GM19043 (cell line): ENCODE results near the gene PGBD5.
"Not testable (repeated sequence)": the region's sequence is repeated elsewhere in the genome, so short reads cannot be mapped to it uniquely, and the experiment has no call there.

ENCODE experiments used
- ATAC-seq: cut with Tn5 transposase; IDR thresholded peaks from one replicate; pipeline ENCODE4 v1.9.1; 2021; ENCODE audit warnings: low read depth; ENCODE audit not compliant: unreplicated experiment

The PGBD5 gene

DNA sequence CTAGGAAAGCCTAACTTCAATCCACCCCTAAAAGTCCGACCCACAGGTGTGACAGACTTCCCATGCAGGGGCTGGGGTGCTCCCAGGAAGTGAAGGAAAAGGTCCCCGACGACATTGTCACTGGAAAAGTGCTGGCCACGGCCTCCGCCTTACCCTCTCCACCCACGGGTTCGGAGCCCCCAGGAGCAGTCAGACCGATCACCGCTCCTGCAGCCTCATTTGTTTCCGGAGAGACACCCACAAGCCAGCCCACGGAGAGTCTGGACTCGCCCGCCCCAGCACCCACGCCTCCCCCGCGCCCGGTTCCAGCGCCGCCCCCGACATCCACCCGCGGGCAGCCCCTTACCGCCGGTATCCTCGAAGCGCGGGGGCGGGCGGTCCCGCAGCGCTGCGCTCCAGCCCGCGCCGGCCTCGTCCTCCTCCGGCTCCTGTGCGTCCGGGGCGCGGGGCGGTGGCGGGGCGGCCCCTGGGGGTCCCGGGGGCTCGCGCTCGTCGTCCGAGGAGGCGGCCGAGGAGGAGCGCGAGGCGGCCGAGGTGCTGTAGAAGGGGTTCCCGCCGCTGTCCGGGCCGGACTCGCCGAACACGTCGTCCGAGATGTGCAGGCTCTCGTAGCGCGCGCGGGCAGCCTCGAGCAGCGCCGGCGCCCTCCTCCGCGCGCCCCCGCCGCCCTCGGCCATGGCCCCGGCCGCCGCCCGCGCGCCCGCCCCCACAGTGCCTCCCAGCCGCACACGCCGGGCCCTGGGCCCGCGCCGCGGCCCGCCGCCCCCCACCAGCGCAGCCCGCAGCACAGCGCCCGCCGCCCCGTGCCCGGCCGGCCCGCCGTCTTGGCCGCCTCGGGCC lies 660 bp downstream of the PGBD5 start:
- ATAC-seq: no peak

DNA sequence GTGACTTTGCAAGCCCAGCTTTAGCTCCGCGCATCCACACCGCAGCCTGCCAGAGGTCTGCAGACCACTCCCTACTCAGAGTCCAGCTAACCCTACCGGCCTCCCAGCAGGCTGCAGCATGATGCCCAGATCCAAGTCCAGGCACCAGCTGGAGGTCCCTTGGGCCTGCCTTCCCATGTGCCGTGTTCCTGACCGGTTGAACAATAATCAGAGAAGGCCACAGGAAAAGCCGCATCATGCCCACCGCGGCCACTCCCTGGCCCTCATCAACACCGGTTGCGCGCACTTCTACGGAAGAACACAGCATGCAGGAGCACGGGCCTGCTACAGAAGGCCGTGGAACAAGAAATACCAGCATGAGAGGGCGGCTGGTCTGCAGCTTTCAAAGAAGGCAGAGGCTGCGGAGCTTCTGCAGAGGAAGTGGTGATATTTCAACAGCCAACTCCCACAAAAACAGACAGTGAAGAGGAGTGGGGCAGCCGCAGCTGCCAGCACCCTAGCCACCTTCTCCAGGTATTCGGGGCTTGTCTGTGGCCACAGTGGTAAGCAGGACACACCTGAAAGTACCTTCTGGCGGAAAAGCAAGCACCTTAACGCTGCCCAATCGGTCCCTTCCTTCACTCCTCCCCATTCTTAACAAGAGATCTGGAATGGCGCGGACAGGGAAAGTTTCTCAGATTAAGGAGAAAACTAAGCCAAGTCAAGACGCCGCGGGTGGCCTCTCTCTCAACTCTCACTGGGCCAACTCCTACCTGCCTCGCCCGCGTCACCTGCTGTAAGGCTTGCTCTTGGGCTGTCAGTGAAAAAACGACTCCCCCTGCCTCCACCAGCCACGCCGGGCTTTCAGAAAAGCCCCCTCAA lies 1.5 kb downstream of the PGBD5 start:
- ATAC-seq: no peak

DNA sequence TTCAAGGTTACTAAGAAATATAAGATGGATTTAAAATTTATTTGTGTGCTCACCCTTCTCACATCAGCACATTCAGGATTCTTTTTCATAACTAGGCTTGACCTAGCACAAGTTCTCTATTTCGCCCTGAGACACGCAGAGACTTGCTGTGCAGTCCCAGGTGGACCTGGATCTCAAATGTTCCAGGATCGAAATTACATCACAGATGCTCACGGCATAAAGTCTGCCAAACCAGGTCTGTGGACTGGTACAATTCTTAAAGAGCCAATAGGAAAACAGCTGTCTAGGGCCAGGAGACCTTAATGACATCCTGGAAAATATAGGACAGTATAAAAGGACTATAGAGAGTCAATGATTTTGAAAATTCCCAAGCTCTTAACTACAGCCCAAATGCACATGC lies 2.2 kb downstream of the PGBD5 start:
- no peak for ATAC-seq

DNA sequence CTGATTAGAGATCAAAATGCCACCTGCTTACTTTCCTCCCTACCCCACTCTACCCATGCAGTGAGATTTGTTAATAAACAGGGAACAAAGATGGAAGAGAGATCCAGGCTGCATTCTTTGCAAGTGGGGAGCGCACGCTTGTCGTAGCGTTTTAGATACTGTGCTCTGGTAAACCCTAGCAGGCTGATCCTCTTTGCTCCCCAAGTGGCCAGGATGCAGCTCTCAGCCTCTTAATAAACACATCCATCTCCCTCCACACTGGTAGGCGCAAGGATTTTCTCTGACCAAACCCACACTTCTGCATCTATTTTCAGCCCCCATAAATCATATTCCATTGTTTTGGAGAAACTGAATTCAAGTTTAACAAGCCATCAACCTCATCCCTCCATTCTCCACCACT lies 2.9 kb downstream of the PGBD5 start:
- no peak for ATAC-seq

DNA sequence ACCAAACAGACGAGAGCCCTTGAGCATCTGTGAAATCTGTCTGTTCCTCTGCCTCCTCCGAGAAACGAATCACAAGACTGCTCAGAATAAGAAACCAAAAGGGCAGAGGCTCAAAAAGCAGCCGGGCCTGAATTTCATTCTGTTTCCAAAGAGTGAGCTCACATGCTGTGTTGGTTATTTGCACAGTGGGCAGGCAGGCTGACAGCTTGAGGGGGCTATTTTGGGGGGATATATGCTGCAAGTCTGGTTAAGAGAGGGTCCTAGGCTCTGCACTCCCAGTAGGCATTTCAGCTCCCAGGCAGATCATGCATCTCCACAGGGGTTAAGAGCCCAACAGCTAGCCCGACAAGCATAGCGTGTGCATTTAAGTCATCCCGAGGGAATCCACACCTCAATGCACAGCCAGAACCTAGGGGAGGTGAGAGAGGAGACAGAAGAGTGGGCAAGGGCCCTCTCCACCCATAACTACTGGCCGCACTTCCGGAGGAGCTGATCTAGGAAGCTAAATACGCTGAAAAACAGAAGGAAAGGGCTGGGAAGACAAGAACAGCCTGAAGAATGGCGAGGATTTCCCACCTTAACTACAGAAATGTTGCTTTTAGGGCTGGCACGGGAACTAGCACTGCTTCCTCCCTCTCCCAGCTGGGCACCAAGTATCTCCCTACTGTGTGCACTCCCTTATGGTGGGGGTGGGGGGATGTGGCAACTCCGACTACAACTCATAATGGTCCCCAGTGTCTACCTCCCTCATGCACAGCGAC lies 3.7 kb downstream of the PGBD5 start:
- no peak for ATAC-seq

GRCh38 chr1:230421481-230421880 lies 4.7 kb downstream of the PGBD5 start:
- ATAC-seq: no peak

DNA sequence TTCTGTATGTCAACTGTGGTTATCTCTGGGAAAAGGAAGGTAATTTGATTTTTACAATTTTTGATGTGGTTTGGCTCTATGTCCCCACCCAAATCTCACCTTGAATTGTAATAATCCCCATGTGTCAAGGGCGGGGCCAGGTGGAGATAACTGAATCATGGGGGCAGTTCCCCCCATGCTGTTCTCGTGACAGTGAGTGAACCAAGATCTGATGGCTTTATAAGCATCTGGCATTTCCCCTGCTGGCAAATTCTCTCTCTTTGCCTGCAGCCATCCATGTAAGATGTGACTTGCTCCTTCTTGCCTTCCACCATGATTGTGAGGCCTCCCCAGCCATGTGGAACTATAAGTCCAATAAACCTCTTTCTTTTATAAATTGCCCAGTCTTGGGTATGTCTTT lies 5.8 kb downstream of the PGBD5 start:
- not testable (repeated sequence) for ATAC-seq

DNA sequence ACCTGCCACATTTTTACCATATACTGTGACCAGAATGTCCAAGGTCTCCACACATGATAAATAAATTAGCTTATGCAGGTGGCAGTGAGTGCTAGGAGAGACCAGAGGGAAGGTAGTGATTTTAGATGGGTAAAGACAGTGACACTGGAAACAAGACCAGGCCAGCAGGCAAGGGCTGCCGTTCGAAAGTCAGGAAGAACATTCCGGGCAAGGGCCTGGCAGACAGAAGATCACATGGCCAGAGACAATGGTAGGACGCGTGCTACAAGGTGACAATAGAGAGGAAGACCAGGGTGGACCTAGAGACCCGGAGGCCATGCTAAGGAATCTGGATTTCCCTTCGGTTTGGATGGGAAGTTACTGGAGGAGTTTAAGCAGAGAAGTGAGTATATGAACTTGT lies 9.7 kb downstream of the PGBD5 start:
- ATAC-seq: no peak

- no peak for ATAC-seq
Measured at GRCh38 chr1:230415405-230416132, 10.6 kb downstream of the PGBD5 start.

DNA sequence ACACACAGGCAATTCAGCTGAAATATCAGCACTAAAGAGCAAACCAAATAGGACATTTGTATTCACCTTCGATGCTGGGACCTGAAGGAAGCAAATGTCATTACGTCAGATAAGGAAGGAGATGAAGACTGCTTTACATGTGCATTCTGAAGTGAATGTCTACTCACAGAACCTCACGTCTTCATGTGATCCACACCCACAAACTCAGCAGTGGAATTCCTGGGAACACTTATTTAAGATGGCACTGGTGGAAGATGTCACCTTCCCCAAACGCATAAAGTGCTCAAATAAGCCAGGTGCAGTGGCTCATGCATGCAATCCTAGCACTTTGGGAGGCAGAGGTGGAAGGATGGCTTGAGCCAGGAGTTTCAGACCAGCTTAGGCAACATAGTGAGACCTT lies 11.4 kb downstream of the PGBD5 start:
- ATAC-seq: no peak

GRCh38 chr1:230414102-230414501 lies 12.0 kb downstream of the PGBD5 start:
- no peak for ATAC-seq

DNA sequence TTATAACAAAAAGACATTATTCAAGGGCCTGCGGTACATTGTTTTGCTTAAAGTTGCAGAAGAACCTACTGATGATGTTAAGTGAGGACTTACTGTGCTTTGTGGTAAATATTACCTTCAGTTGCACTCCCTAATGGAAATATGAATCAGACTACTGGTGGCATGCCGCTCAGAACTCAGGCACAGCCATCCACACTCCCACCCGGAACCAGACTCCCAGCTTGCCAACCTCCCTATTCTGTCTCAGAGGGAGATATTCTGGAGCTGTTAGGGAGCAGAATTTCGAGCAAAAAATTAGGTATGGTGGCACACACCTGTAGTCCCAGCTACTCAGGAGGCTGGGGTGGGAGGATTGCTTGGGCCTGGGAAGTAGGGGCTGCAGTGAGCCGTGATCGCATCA lies 13.1 kb downstream of the PGBD5 start:
- ATAC-seq: no peak

DNA sequence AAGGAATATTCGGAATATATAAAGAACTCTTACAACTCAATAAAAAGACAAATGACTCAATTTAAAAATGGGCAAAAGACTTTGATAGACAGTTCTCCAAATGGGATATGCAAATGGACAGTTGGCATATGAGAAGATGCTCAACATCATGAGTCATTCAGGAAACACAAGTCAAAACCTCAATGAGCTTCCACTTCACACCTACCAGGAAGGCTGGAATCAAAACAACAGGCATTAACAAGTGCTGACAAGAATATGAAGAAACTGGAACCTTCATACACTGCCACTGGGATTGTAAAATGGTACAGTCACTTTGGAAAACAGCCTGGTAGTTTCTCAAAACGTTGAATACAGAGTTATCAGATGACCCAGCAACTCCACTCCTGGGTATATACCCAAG lies 17.2 kb downstream of the PGBD5 start:
- ATAC-seq: no peak

DNA sequence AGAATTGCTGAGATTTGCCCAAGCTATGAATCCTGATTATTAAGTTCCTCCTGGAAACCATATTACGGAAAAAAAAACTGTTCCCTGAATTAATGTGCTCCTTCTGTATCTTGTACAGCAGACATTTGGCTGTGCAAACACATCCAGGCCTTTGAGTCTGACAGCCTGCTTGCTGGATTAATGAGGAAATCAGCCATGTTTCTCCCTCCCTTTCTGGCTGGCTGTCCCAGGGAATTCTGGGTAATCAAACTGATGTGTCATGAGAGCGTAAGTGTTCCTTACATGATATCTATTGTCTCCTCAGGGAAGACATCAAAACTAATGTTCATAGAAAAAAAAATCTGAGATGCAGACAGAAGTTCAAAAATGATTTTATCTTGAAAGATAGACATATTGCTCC lies 18.8 kb downstream of the PGBD5 start:
- no peak for ATAC-seq

DNA sequence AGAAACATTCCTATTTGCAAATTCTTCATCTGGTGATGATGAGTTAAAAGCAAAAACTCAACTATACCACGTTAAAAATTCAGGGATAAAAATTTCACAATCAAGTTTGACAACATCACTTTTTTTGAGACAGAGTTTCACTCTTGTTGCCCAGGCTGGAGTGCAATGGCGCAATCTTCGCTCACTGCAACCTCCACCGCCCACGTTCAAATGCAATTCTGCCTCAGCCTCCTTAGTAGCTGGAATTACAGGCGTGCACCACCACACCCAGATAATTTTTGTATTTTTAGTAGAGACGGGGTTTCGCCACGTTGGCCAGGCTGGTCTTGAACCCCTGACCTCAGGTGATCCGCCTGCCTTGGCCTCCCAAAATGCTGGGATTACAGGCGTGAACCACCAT lies 19.4 kb downstream of the PGBD5 start:
- not testable (repeated sequence) for ATAC-seq

DNA sequence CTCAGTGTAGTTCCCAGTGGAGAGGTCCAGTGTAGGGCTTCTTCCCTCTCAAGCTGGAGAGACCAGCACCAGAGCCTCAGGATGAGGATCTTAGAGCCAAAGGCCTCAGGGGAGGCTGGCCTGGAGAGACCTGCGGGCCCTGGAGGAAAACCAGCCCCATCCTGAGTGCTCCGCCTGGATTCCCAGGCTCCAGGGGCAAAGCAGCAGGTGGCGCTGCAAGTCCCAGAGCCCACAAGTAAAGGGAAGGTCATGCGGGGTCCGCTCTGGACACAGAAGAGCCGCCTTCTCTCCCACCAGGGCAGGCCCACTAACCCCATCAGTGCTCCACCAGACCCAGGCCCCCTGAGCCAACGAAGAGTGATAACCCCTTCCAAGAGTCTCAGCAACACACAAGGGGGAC lies 22.7 kb downstream of the PGBD5 start:
- no peak for ATAC-seq

GRCh38 chr1:230401763-230402294 lies 24.3 kb downstream of the PGBD5 start:
- ATAC-seq: no peak

DNA sequence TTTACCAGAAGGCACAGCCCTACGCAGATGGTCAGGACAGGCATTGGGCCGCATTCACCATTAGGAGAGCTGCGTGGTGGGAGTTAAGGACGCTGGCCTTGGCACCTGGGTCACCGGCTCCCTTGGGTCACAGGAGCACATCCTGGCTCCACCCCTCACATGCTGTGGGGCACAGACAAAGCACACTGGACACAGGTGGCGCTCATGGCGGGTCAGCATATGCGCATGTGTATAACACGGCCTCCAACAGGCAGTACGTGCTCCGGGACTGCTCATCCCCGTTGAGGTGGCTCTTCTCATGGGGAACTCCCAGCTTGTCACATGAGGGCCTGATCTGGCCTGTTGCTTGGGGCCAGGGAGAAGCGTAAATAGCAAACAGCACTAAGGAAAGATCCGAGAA lies 25.0 kb downstream of the PGBD5 start:
- no peak for ATAC-seq

DNA sequence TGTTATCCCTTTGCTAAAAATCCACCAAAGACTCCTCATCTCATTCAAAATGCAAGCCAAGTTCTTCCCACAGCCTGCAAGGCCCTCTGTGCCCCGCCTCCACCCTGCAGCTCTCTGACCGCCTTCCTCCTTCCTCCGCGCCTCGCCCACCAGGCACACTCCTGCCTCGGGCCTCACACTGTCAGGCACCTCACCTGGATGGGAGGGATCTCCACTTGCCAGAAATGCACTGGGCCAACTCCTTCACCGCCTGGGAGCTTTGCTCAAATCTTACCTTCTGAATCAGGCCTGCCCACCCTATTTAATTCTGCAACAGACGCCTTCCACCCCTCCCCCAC lies 26.2 kb downstream of the PGBD5 start:
- ATAC-seq: no peak

- no peak for ATAC-seq
Measured at GRCh38 chr1:230399321-230400006, 26.7 kb downstream of the PGBD5 start.
